Large intestine (tissue), 3 donors: Measurements from ENCODE around the gene PELI1. TPM values are rescaled to one million over a fixed set of nuclear protein-coding genes. Genes with fewer than 3 reads are reported as not detected.

ENCODE experiments used
- DNase-seq, 2 donors: peaks; one replicate each; pipeline versions ENCODE4 v3.0.0 to v3.0.0-alpha.2; 2013
- H3K27ac ChIP-seq: one replicate; pipeline ENCODE4 v1.5.1; 2013; ENCODE audit warnings: low read length
- H3K27me3 ChIP-seq: 2 replicates; pipeline ENCODE4 v1.6.1; 2013; ENCODE audit warnings: low read length; ENCODE audit not compliant: control insufficient read depth, insufficient read depth
- H3K36me3 ChIP-seq: 2 replicates; pipeline ENCODE4 v1.6.1; 2013; ENCODE audit warnings: low read length; ENCODE audit not compliant: control insufficient read depth, insufficient read depth
- H3K4me1 ChIP-seq: one replicate; pipeline ENCODE4 v1.6.1; 2013; ENCODE audit warnings: low read length; ENCODE audit not compliant: control insufficient read depth, insufficient read depth
- H3K4me3 ChIP-seq: one replicate; pipeline ENCODE4 v1.5.1; 2013; ENCODE audit warnings: low read length
- H3K9me3 ChIP-seq: one replicate; pipeline ENCODE4 v1.6.1; 2013; ENCODE audit warnings: mild to moderate bottlenecking, low read depth, low read length, moderate library complexity; ENCODE audit not compliant: control insufficient read depth
- WGBS: methylation state at CpG from one replicate; pipeline ENCODE4 v1.1.5; 2013; ENCODE audit warnings: low lambda C conversion rate; ENCODE audit not compliant: insufficient coverage; 5-methylcytosine and 5-hydroxymethylcytosine counted together
- polyA plus RNA-seq: library from polyadenylated mRNA; unstranded; fragments of 120-200 nt; gene quantifications from one replicate; pipeline ENCODE4 v1.2.1, GENCODE V29; 2013

The PELI1 gene
- polyA plus RNA-seq, 1 donor = 30.6 TPM

DNA sequence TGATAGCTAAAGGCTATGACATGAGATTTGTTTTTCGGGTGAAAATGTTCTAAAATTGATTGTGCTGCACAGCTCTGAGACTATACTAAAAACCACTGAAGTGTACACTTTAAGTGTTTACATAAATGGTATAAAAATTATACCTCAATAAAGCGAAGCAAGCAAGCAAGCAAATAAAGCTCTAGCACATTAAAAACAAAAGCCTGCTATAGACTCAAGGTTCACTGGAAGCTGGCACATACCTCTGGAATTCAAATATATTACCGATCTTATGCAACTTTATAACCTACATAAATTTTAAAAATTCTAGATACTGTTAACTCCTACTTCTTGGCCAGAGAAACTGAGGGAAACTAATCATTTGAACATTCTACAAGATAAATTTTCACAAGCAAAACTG lies 20.1 kb downstream of the PELI1 start:
- H3K27me3 ChIP-seq = no peaks in the 10 kb centered on the region
- H3K9me3 ChIP-seq = no peaks in the 10 kb centered on the region
- H3K27ac ChIP-seq = peak overlapping the region; percentile 59
- H3K36me3 ChIP-seq = no peaks in the 10 kb centered on the region
- WGBS = 100% methylated on average over 1 of the region's 3 CpGs
- DNase-seq = peak in 1 of 2 donors; percentile 34
- H3K4me3 ChIP-seq = no peak overlapping the region
- H3K4me1 ChIP-seq = peaks cover 56% of the 10 kb centered on the region

- DNase-seq = peak in 1 of 2 donors; percentile 54
- Histone ChIP-seq H3K27me3 (no peaks in the 10 kb centered on the region), H3K36me3 (no peaks in the 10 kb centered on the region), H3K27ac (peak overlapping the region; percentile 59), H3K4me3 (no peak overlapping the region), H3K4me1 (peaks cover 55% of the 10 kb centered on the region), H3K9me3 (no peaks in the 10 kb centered on the region)
- 80% methylated on average over 1 of the region's 1 CpG for WGBS
These were observed 20.5 kb downstream of the PELI1 start for GRCh38 chr2:64123740-64124139.

DNA sequence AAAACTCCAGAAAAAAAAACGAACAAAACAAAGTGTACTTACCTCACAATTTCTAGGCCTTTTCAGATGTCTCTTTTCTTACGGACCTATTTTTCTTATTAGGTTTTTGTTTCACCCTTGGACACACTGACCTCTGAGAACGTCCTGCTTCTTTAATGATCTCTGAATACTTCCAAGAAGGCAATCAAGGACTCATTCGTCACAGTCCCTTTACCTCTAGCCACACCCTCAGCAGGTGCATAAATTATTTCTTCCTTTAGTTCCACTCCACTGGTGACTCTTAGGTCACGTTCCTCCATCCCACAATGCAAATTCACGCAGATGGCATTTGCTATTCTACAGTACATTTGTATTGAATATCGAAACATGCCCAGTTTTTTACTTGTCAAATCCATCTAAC lies 21.9 kb downstream of the PELI1 start:
- Histone ChIP-seq H3K4me1 (peaks cover 48% of the 10 kb centered on the region), H3K27ac (peak overlapping the region; percentile 59), H3K4me3 (no peak overlapping the region)

GRCh38 chr2:64120928-64121327 lies 23.3 kb downstream of the PELI1 start:
- peak in 1 of 2 donors; percentile 49 for DNase-seq
- peak overlapping the region; percentile 59 for H3K27ac ChIP-seq
- H3K4me1 ChIP-seq = peaks cover 50% of the 10 kb centered on the region
- H3K27me3 ChIP-seq = no peaks in the 10 kb centered on the region
- no peaks in the 10 kb centered on the region for H3K9me3 ChIP-seq
- no CpG with 5 or more reads among the region's 6 CpGs for WGBS
- no peak overlapping the region for H3K4me3 ChIP-seq
- no peaks in the 10 kb centered on the region for H3K36me3 ChIP-seq

More for the DNA sequence above, 21.9 kb downstream of the PELI1 start:
- peak; percentile 56 to 83 for DNase-seq
- Histone ChIP-seq H3K36me3 (no peaks in the 10 kb centered on the region), H3K27me3 (no peaks in the 10 kb centered on the region), H3K9me3 (no peaks in the 10 kb centered on the region)
- WGBS = 33% methylated on average over 6 of the region's 7 CpGs

DNA sequence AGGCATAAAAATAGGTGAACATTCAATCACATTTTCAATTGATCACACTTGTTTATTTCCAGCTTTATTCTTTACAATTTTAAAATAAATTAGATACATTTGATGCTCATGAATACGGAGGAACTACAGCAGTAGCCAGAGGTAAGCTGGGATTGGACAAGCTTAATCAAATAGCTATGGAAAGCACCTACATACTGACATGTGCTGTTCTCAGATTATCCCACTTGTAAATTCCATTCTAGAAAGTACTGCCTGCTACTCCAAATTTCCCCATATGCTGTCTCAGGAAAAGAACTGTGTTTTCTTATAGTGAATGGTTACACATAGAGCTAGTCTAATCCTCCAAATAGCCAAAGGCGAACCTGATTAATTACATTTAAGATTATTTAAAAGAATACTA lies 24.2 kb downstream of the PELI1 start:
- no peaks in the 10 kb centered on the region for H3K36me3 ChIP-seq
- peaks cover 53% of the 10 kb centered on the region for H3K4me1 ChIP-seq
- no peak overlapping the region for H3K4me3 ChIP-seq
- 100% methylated on average over 1 of the region's 2 CpGs for WGBS
- no peaks in the 10 kb centered on the region for H3K9me3 ChIP-seq
- H3K27me3 ChIP-seq = no peaks in the 10 kb centered on the region
- no peak overlapping the region for H3K27ac ChIP-seq
- DNase-seq = no peak

DNA sequence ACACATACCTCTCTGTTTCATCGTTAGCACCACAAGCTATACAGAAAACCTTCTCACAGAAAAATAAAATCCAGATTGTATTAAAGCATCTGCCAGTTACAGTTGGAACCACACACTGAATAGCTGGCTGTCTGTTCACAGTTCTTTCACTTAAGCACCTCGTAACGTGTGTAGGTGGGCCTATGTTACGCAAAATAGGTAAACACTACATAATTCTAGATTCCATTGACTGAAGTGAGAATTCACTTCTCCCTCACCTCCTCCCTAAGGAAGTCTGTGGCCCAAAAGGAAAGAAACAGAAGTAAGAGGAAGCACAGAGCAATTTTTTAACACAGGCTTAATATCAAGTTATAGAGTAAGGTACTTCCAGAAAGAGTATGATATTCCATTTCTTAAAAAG lies 24.9 kb downstream of the PELI1 start:
- no peaks in the 10 kb centered on the region for H3K36me3 ChIP-seq
- WGBS = 80% methylated on average over 1 of the region's 4 CpGs
- H3K27me3 ChIP-seq = no peaks in the 10 kb centered on the region
- DNase-seq = peak in 1 of 2 donors; percentile 30
- H3K4me3 ChIP-seq = no peak overlapping the region
- H3K27ac ChIP-seq = peak overlapping the region; percentile 26
- H3K4me1 ChIP-seq = peaks cover 55% of the 10 kb centered on the region
- H3K9me3 ChIP-seq = no peaks in the 10 kb centered on the region

GRCh38 chr2:64115808-64116598 lies 28.2 kb downstream of the PELI1 start:
- peak overlapping the region; percentile 84 for H3K27ac ChIP-seq
- no peaks in the 10 kb centered on the region for H3K36me3 ChIP-seq
- no CpG with 5 or more reads among the region's 2 CpGs for WGBS
- no peaks in the 10 kb centered on the region for H3K27me3 ChIP-seq
- no peak overlapping the region for H3K4me3 ChIP-seq
- peaks cover 38% of the 10 kb centered on the region for H3K4me1 ChIP-seq
- no peaks in the 10 kb centered on the region for H3K9me3 ChIP-seq
- DNase-seq = peak in 1 of 2 donors; percentile 77

DNA sequence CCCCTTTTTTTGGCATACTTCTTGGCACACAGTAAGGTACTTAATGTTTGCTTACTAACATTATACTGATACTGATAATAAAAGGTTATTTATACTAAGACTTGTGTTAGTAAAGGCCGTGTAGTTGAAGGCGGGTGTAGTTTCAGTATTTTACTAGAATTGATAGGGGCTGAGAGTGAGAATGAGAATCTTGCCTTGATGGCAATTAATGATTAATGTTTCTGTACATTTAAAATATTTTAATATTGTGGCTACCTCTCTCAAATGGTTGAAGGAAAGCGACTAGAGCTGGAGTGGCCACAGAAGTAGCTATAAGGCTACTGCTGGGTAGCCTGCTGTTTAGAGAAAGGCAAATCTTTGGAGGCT lies 29.3 kb downstream of the PELI1 start:
- DNase-seq = no peak
- Histone ChIP-seq H3K27ac (peak overlapping the region; percentile 84), H3K4me3 (no peak overlapping the region), H3K36me3 (no peaks in the 10 kb centered on the region), H3K27me3 (no peaks in the 10 kb centered on the region), H3K4me1 (peaks cover 31% of the 10 kb centered on the region), H3K9me3 (no peaks in the 10 kb centered on the region)
- 70% methylated on average over 2 of the region's 3 CpGs for WGBS

- peak in 1 of 2 donors; percentile 52 for DNase-seq
- H3K4me1 ChIP-seq = peaks cover 31% of the 10 kb centered on the region
- H3K27ac ChIP-seq = peak overlapping the region; percentile 84
- H3K27me3 ChIP-seq = no peaks in the 10 kb centered on the region
- no CpG with 5 or more reads among the region's 1 CpG for WGBS
- H3K4me3 ChIP-seq = no peak overlapping the region
- no peaks in the 10 kb centered on the region for H3K9me3 ChIP-seq
- no peaks in the 10 kb centered on the region for H3K36me3 ChIP-seq
These were observed 29.9 kb downstream of the PELI1 start for GRCh38 chr2:64114063-64114911.

GRCh38 chr2:64112016-64112415 lies 32.2 kb downstream of the PELI1 start:
- Histone ChIP-seq H3K27ac (no peak overlapping the region), H3K36me3 (peaks cover 3% of the 10 kb centered on the region)
- 96% methylated on average over 2 of the region's 4 CpGs for WGBS

More at GRCh38 chr2:64112016-64112415, 32.2 kb downstream of the PELI1 start:
- Histone ChIP-seq H3K4me1 (peaks cover 38% of the 10 kb centered on the region), H3K4me3 (no peak overlapping the region), H3K27me3 (no peaks in the 10 kb centered on the region), H3K9me3 (no peaks in the 10 kb centered on the region)
- no peak for DNase-seq
